IMR-90 (cell line): ENCODE measurements around the gene POGLUT2. TPM values are rescaled to one million over a fixed set of nuclear protein-coding genes. Genes with fewer than 3 reads are reported as not detected.

Experiments used
- ATAC-seq: fragments of 200-7000 bp; cut with Tn5 transposase; 2 replicates; pipeline ENCODE4 v1.9.1; 2020; ENCODE audit warnings: low read depth, mild to moderate bottlenecking, moderate library complexity
- BruUV-seq: library from RNA; stranded (reverse); fragments of 400-500 nt; replicated peaks from 2 replicates; lab custom pipeline; 2021; lab: Mats Ljungman, UMichigan
- CTCF ChIA-PET: fragments of 300-600 bp; formaldehyde crosslinking; extraction: SDS; loops from one replicate; lab custom pipeline; 2021; ENCODE audit warnings: antibody characterized with exemption; lab: Yijun Ruan, JAX
- POLR2A ChIA-PET: fragments of 300-600 bp; sonication (Branson Sonifier 250); formaldehyde crosslinking; loops from one replicate; lab custom pipeline; 2022; ENCODE audit warnings: antibody characterized with exemption; ENCODE audit not compliant: unreplicated experiment; lab: Charles Lee
- DNase-seq: peaks from one replicate; pipeline ENCODE4 v3.0.0; 2013
- H2AFZ ChIP-seq: replicated peaks from 2 replicates; pipeline ENCODE3; 2013; ENCODE audit warnings: low read length, mild to moderate bottlenecking; ENCODE audit not compliant: poor library complexity
- H2AK5ac ChIP-seq: 2 replicates; pipeline ENCODE4 v1.6.1; 2013; ENCODE audit warnings: low read depth, low read length, inconsistent platforms
- H2AK9ac ChIP-seq: replicated peaks from 2 replicates; pipeline ENCODE3; 2013; ENCODE audit warnings: mild to moderate bottlenecking, low read depth, low read length, moderate library complexity; ENCODE audit not compliant: poor library complexity
- H2BK120ac ChIP-seq: 2 replicates; pipeline ENCODE4 v1.6.1; 2013; ENCODE audit warnings: low read depth, low read length, inconsistent platforms
- H2BK15ac ChIP-seq: 3 replicates; pipeline ENCODE4 v1.6.1; 2013; ENCODE audit warnings: low read depth, low read length, inconsistent platforms
- H2BK20ac ChIP-seq: 2 replicates; pipeline ENCODE4 v1.6.1; 2013; ENCODE audit warnings: low read depth, mild to moderate bottlenecking, inconsistent platforms, low read length, moderate library complexity
- H2BK5ac ChIP-seq: 2 replicates; pipeline ENCODE4 v1.6.1; 2013; ENCODE audit warnings: mild to moderate bottlenecking, low read depth, low read length, inconsistent platforms; ENCODE audit not compliant: poor library complexity, severe bottlenecking
- H3K14ac ChIP-seq: replicated peaks from 2 replicates; pipeline ENCODE4 v1.6.1; 2013; ENCODE audit warnings: low read depth, low read length, inconsistent platforms
- H3K18ac ChIP-seq: 2 replicates; pipeline ENCODE4 v1.6.1; 2013; ENCODE audit warnings: low read depth, low read length, control low read depth
- H3K23ac ChIP-seq: 2 replicates; pipeline ENCODE4 v1.6.1; 2013; ENCODE audit warnings: low read depth, low read length, inconsistent platforms
- H3K27ac ChIP-seq: 2 replicates; pipeline ENCODE4 v1.5.1; 2013; ENCODE audit warnings: mild to moderate bottlenecking, control low read depth, low read length; ENCODE audit not compliant: insufficient read depth
- H3K27me3 ChIP-seq: 2 replicates; pipeline ENCODE4 v1.6.1; 2013; ENCODE audit warnings: low read length; ENCODE audit not compliant: control insufficient read depth, insufficient read depth
- H3K36me3 ChIP-seq: 2 replicates; pipeline ENCODE4 v1.6.1; 2013; ENCODE audit warnings: low read length, mixed read lengths; ENCODE audit not compliant: control insufficient read depth, insufficient read depth
- H3K4ac ChIP-seq: 2 replicates; pipeline ENCODE4 v1.6.1; 2013; ENCODE audit warnings: low read depth, low read length, inconsistent platforms
- H3K4me1 ChIP-seq: 2 replicates; pipeline ENCODE4 v1.6.1; 2013; ENCODE audit warnings: low read length, mixed read lengths; ENCODE audit not compliant: control insufficient read depth, insufficient read depth
- H3K4me2 ChIP-seq: 2 replicates; pipeline ENCODE4 v1.6.1; 2013; ENCODE audit warnings: low read depth, mild to moderate bottlenecking, control low read depth, low read length, moderate library complexity
- H3K4me3 ChIP-seq: 2 replicates; pipeline ENCODE4 v1.5.1; 2013; ENCODE audit warnings: low read depth, mild to moderate bottlenecking, control low read depth, low read length, moderate library complexity; ENCODE audit not compliant: insufficient read depth
- H3K56ac ChIP-seq: 2 replicates; pipeline ENCODE4 v1.6.1; 2013; ENCODE audit warnings: low read length, inconsistent platforms; ENCODE audit not compliant: insufficient read depth; ENCODE audit errors: extremely low read depth
- H3K79me1 ChIP-seq, 2 experiments: 2 replicates each; pipeline ENCODE4 v1.6.1; 2013; ENCODE audit warnings: low read length in 2 of 2, inconsistent platforms in 1 of 2, low read depth in 1 of 2
- H3K9ac ChIP-seq: 2 replicates; pipeline ENCODE4 v1.6.1; 2013; ENCODE audit warnings: low read depth, low read length, control low read depth
- H3K9me1 ChIP-seq: 2 replicates; pipeline ENCODE4 v1.6.1; 2013; ENCODE audit warnings: low read length, inconsistent platforms; ENCODE audit not compliant: insufficient read depth
- H3K9me3 ChIP-seq: 2 replicates; pipeline ENCODE4 v1.6.1; 2013; ENCODE audit warnings: low read length; ENCODE audit not compliant: control insufficient read depth, insufficient read depth
- H4K20me1 ChIP-seq: 2 replicates; pipeline ENCODE4 v1.6.1; 2013; ENCODE audit warnings: low read length, inconsistent platforms; ENCODE audit not compliant: insufficient read depth
- H4K5ac ChIP-seq: 2 replicates; pipeline ENCODE4 v1.6.1; 2013; ENCODE audit warnings: mild to moderate bottlenecking, low read depth, low read length, control low read depth
- H4K8ac ChIP-seq, 2 experiments: 2 replicates each; pipeline ENCODE4 v1.6.1; 2013; ENCODE audit warnings: low read depth in 2 of 2, low read length in 2 of 2, control low read depth in 1 of 2, inconsistent platforms in 1 of 2
- H4K91ac ChIP-seq: 2 replicates; pipeline ENCODE4 v1.6.1; 2013; ENCODE audit warnings: low read depth, low read length, inconsistent platforms; ENCODE audit not compliant: insufficient read depth
- BHLHE40 ChIP-seq: fragments of 150-350 bp; IDR thresholded peaks from 2 replicates; pipeline ENCODE4 v1.6.1; 2016; ENCODE audit warnings: mild to moderate bottlenecking, low read depth, low read length
- CEBPB ChIP-seq: IDR thresholded peaks from 2 replicates; pipeline ENCODE4 v1.6.1; 2012; ENCODE audit warnings: low read depth, low read length, improper control_type of control experiment
- CHD1 ChIP-seq: IDR thresholded peaks from 2 replicates; pipeline ENCODE4 v1.6.1; 2012; ENCODE audit warnings: low read depth, low read length, improper control_type of control experiment
- FOS ChIP-seq: fragments of 150-350 bp; IDR thresholded peaks from 2 replicates; pipeline ENCODE4 v1.6.1; 2016; ENCODE audit warnings: low read depth, low read length
- MAFK ChIP-seq: IDR thresholded peaks from 2 replicates; pipeline ENCODE4 v1.6.1; 2012; ENCODE audit warnings: low read depth, low read length, improper control_type of control experiment
- MAZ ChIP-seq: IDR thresholded peaks from 2 replicates; pipeline ENCODE4 v1.6.1; 2012; ENCODE audit warnings: low read depth, mild to moderate bottlenecking, low read length, improper control_type of control experiment, moderate library complexity, borderline replicate concordance
- MXI1 ChIP-seq: IDR thresholded peaks from 2 replicates; pipeline ENCODE4 v1.6.1; 2012; ENCODE audit warnings: low read depth, mild to moderate bottlenecking, low read length, moderate library complexity, borderline replicate concordance
- NFE2L2 ChIP-seq: fragments of 150-350 bp; IDR thresholded peaks from 2 replicates; pipeline ENCODE4 v1.6.1; 2016; ENCODE audit warnings: low read depth, mild to moderate bottlenecking, low read length
- POLR2A ChIP-seq: IDR thresholded peaks from 2 replicates; pipeline ENCODE4 v1.6.1; 2012; ENCODE audit warnings: mild to moderate bottlenecking, low read depth, low read length
- RAD21 ChIP-seq: IDR thresholded peaks from 2 replicates; pipeline ENCODE4 v1.6.1; 2012; ENCODE audit warnings: low read length, improper control_type of control experiment
- RCOR1 ChIP-seq: IDR thresholded peaks from 2 replicates; pipeline ENCODE4 v1.6.1; 2012; ENCODE audit warnings: mild to moderate bottlenecking, low read length, improper control_type of control experiment; ENCODE audit not compliant: insufficient replicate concordance
- RFX5 ChIP-seq: IDR thresholded peaks from 2 replicates; pipeline ENCODE4 v1.8.0; 2012; ENCODE audit warnings: low read depth, mild to moderate bottlenecking, low read length, moderate library complexity
- SMC3 ChIP-seq: fragments of 150-350 bp; IDR thresholded peaks from 2 replicates; pipeline ENCODE4 v1.6.1; 2016; ENCODE audit warnings: low read depth, mild to moderate bottlenecking, antibody characterized with exemption, low read length, moderate library complexity
- WGBS, 2 experiments: methylation state at CpG; one replicate each; pipeline versions ENCODE4 v1.1.5 to v1.1.7; 2013; ENCODE audit warnings: missing lambda C conversion rate in 2 of 2; ENCODE audit not compliant: insufficient read length in 1 of 2; ENCODE audit errors: extremely low coverage in 2 of 2; 5-methylcytosine and 5-hydroxymethylcytosine counted together
- dilution Hi-C: fragments of 300-500 bp; cut with HindIII; formaldehyde crosslinking; loops from one replicate; pipeline ENCODE4 v1.14.3; 2018; ENCODE audit warnings: low sequenced_read_pairs; ENCODE audit not compliant: unreplicated experiment
- in situ Hi-C: fragments of 300-500 bp; cut with MboI; formaldehyde crosslinking; loops from 3 replicates; pipeline ENCODE4 v1.14.3; 2019; ENCODE audit warnings: low sequenced_read_pairs, inconsistent platforms, mixed read lengths
- intact Hi-C: fragments of 100-400 bp; cut with micrococcal nuclease; formaldehyde crosslinking; loops from 2 replicates; pipeline ENCODE4 v1.10.0; 2022
- polyA plus RNA-seq, 3 experiments: library from polyadenylated mRNA; depleted of rRNA; stranded (reverse); fragments of >200 nt; gene quantifications; 2 replicates each; pipeline ENCODE4 v1.2.3, GENCODE V29; 2012; ENCODE audit warnings: low replicate concordance in 1 of 3
- total RNA-seq: library from RNA; depleted of rRNA; stranded (reverse); fragments of >200 nt; gene quantifications from 2 replicates; pipeline ENCODE4 v1.2.3, GENCODE V29; 2012
- TF ChIP-seq, protein P1 (sequence below): fragments of 150-350 bp; IDR thresholded peaks from 2 replicates; pipeline ENCODE4 v1.6.1; 2016; ENCODE audit warnings: low read depth, mild to moderate bottlenecking, low read length, moderate library complexity, borderline replicate concordance
- TF ChIP-seq, protein P2 (sequence below): conservative IDR thresholded peaks from 2 replicates; pipeline ENCODE4 v1.5.1; 2012; ENCODE audit warnings: mild to moderate bottlenecking, low read depth, low read length, improper control_type of control experiment
- TF ChIP-seq, protein P3 (sequence below): fragments of 150-350 bp; IDR thresholded peaks from 2 replicates; pipeline ENCODE4 v1.6.1; 2017; ENCODE audit warnings: mild to moderate bottlenecking, antibody characterized with exemption, low read length, low read depth

The POGLUT2 gene
- total and polyA plus RNA-seq, 2 of the 4 experiments (the other 2 are of a cell fraction) = 10.6 to 14.3 TPM

DNA sequence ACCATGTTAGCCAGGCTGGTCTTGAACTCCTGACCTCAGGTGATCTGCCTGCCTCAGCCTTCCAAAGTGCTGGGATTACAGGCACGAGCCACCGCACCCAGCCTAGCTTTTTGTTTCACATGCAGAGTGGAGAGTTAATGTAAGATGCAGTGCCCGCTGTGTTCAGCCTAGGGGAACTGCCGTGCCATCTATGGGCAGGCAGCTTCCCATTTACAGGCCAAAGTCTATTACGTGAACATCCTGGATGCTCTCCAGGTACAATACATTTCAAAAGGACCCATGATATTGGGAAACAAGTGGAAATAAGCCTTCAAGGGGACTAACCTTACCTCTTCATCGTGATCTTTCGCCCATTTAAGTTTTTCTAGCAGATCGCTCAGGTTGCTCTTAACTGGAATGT lies 10.1 kb downstream of the POGLUT2 start:
- ATAC-seq (no peak), DNase-seq (no peak)
- Histone ChIP-seq H4K8ac (no peak overlapping the region), H3K18ac (no peak overlapping the region), H3K27ac (no peak overlapping the region), H3K79me1 (no peaks in the 10 kb centered on the region), H2BK20ac (no peak overlapping the region), H2BK5ac (no peak overlapping the region), H4K20me1 (no peaks in the 10 kb centered on the region), H3K9ac (no peak overlapping the region), H4K91ac (no peak overlapping the region), H2BK120ac (no peak overlapping the region), H3K56ac (no peak overlapping the region), H4K5ac (no peak overlapping the region), H3K4me2 (no peak overlapping the region), H3K9me3 (no peaks in the 10 kb centered on the region), H2BK15ac (no peak overlapping the region), H3K23ac (no peak overlapping the region), H3K9me1 (no peaks in the 10 kb centered on the region), H3K4me3 (no peak overlapping the region), H2AK5ac (no peak overlapping the region), H2AK9ac (no peak overlapping the region), H3K4me1 (no peaks in the 10 kb centered on the region), H3K27me3 (no peaks in the 10 kb centered on the region), H3K14ac (no peak overlapping the region), H3K4ac (no peak overlapping the region), H3K36me3 (peaks cover 13% of the 10 kb centered on the region), H2AFZ (no peak overlapping the region)
- no peak for TF ChIP-seq MAZ
- no peak for TF ChIP-seq CEBPB
- TF ChIP-seq POLR2A = no peak
- no peak for TF ChIP-seq RAD21
- no peak for TF ChIP-seq FOS
- TF ChIP-seq, protein P1, sequence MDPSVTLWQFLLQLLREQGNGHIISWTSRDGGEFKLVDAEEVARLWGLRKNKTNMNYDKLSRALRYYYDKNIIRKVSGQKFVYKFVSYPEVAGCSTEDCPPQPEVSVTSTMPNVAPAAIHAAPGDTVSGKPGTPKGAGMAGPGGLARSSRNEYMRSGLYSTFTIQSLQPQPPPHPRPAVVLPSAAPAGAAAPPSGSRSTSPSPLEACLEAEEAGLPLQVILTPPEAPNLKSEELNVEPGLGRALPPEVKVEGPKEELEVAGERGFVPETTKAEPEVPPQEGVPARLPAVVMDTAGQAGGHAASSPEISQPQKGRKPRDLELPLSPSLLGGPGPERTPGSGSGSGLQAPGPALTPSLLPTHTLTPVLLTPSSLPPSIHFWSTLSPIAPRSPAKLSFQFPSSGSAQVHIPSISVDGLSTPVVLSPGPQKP = no peak
- TF ChIP-seq RCOR1 = no peak
- no peak for TF ChIP-seq CHD1
- no peak for TF ChIP-seq RFX5
- TF ChIP-seq MAFK = no peak
- TF ChIP-seq, protein P2, sequence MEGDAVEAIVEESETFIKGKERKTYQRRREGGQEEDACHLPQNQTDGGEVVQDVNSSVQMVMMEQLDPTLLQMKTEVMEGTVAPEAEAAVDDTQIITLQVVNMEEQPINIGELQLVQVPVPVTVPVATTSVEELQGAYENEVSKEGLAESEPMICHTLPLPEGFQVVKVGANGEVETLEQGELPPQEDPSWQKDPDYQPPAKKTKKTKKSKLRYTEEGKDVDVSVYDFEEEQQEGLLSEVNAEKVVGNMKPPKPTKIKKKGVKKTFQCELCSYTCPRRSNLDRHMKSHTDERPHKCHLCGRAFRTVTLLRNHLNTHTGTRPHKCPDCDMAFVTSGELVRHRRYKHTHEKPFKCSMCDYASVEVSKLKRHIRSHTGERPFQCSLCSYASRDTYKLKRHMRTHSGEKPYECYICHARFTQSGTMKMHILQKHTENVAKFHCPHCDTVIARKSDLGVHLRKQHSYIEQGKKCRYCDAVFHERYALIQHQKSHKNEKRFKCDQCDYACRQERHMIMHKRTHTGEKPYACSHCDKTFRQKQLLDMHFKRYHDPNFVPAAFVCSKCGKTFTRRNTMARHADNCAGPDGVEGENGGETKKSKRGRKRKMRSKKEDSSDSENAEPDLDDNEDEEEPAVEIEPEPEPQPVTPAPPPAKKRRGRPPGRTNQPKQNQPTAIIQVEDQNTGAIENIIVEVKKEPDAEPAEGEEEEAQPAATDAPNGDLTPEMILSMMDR = no peak
- no peak for TF ChIP-seq MXI1
- TF ChIP-seq NFE2L2 = no peak
- no peak for TF ChIP-seq BHLHE40
- TF ChIP-seq SMC3 = no peak
- TF ChIP-seq, protein P3, sequence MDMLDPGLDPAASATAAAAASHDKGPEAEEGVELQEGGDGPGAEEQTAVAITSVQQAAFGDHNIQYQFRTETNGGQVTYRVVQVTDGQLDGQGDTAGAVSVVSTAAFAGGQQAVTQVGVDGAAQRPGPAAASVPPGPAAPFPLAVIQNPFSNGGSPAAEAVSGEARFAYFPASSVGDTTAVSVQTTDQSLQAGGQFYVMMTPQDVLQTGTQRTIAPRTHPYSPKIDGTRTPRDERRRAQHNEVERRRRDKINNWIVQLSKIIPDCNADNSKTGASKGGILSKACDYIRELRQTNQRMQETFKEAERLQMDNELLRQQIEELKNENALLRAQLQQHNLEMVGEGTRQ = no peak
- in situ Hi-C loops (no loop called here), intact Hi-C loops (no loop called here), dilution Hi-C loops (no loop called here)
- no CpG with 5 or more reads among the region's 8 CpGs for WGBS, 2 experiments
- no TSS peak for BruUV-seq
- POLR2A ChIA-PET = no interaction called here
- CTCF ChIA-PET = interaction anchor here (0.8 to 1.8 kb wide), 2 partner anchors 20 to 25 kb away, joined by 3 to 4 read pairs; no protein-coding TSS in a partner anchor
